HG03460 (cell line): ENCODE results near the gene CRTAP.
"Not testable (repeated sequence)": the region's sequence is repeated elsewhere in the genome, so short reads cannot be mapped to it uniquely, and the experiment has no call there.

Source experiments
- ATAC-seq: cut with Tn5 transposase; IDR thresholded peaks from one replicate; pipeline ENCODE4 v1.9.1; 2021; ENCODE audit not compliant: unreplicated experiment

CRTAP gene

GRCh38 chr3:33173103-33173502 is 59.3 kb downstream of the CRTAP start:
- ATAC-seq = no peak

- ATAC-seq = no peak
These were observed 59.9 kb downstream of the CRTAP start for GRCh38 chr3:33173672-33174071.

- ATAC-seq = no peak
These were observed 60.3 kb downstream of the CRTAP start for GRCh38 chr3:33174095-33174494.

- no peak for ATAC-seq
These were observed 61.0 kb downstream of the CRTAP start for GRCh38 chr3:33174711-33175414.

GRCh38 chr3:33179132-33179531 is 65.3 kb downstream of the CRTAP start:
- ATAC-seq = no peak

- ATAC-seq = no peak
These were observed 67.4 kb downstream of the CRTAP start for GRCh38 chr3:33181229-33181628.

- not testable (repeated sequence) for ATAC-seq
These were observed 67.8 kb downstream of the CRTAP start for GRCh38 chr3:33181641-33182040.

- ATAC-seq = no peak
These were observed 71.0 kb downstream of the CRTAP start for GRCh38 chr3:33184863-33185262.

GRCh38 chr3:33186524-33187367 is 72.9 kb downstream of the CRTAP start:
- no peak for ATAC-seq

- no peak for ATAC-seq
These were observed 73.5 kb downstream of the CRTAP start for GRCh38 chr3:33187368-33187634.

GRCh38 chr3:33194303-33194702 is 80.5 kb downstream of the CRTAP start:
- no peak for ATAC-seq

- no peak for ATAC-seq
These were observed 82.7 kb downstream of the CRTAP start for GRCh38 chr3:33196538-33196937.
